ENCODE results near the gene MLXIPL.

GRCh38 chr7:73549176-73549575, 75.1 kb downstream of the MLXIPL start:
- TF ChIP-seq, protein P1, sequence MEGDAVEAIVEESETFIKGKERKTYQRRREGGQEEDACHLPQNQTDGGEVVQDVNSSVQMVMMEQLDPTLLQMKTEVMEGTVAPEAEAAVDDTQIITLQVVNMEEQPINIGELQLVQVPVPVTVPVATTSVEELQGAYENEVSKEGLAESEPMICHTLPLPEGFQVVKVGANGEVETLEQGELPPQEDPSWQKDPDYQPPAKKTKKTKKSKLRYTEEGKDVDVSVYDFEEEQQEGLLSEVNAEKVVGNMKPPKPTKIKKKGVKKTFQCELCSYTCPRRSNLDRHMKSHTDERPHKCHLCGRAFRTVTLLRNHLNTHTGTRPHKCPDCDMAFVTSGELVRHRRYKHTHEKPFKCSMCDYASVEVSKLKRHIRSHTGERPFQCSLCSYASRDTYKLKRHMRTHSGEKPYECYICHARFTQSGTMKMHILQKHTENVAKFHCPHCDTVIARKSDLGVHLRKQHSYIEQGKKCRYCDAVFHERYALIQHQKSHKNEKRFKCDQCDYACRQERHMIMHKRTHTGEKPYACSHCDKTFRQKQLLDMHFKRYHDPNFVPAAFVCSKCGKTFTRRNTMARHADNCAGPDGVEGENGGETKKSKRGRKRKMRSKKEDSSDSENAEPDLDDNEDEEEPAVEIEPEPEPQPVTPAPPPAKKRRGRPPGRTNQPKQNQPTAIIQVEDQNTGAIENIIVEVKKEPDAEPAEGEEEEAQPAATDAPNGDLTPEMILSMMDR (IDR thresholded peaks at IDR 0.05): no peak
- no peak for TF ChIP-seq EZH2 (IDR thresholded peaks at IDR 0.05)

Measured in neural progenitor cell (in vitro differentiated cells).